Keratinocyte (primary cell): Measurements from ENCODE around the gene AGA.

Experiments
- EZH2 ChIP-seq: IDR thresholded peaks from one replicate; pipeline ENCODE4 v1.6.1; 2012; ENCODE audit warnings: inconsistent platforms, mild to moderate bottlenecking, low read length, moderate library complexity
- TF ChIP-seq, protein P1 (sequence below), 3 experiments: IDR thresholded peaks in 1 of 3; conservative IDR thresholded peaks in 1 of 3; optimal IDR thresholded peaks in 1 of 3; 2 replicates in 2 of 3; 3 replicates in 1 of 3; pipeline versions ENCODE3 to v1.5.1; 2011; ENCODE audit warnings: low read length in 3 of 3, mild to moderate bottlenecking in 3 of 3, moderate library complexity in 2 of 3, control low read depth in 1 of 3, inconsistent platforms in 1 of 3; ENCODE audit not compliant: insufficient read depth in 2 of 3; ENCODE audit errors: extremely low read depth in 1 of 3

- TF ChIP-seq, protein P1, sequence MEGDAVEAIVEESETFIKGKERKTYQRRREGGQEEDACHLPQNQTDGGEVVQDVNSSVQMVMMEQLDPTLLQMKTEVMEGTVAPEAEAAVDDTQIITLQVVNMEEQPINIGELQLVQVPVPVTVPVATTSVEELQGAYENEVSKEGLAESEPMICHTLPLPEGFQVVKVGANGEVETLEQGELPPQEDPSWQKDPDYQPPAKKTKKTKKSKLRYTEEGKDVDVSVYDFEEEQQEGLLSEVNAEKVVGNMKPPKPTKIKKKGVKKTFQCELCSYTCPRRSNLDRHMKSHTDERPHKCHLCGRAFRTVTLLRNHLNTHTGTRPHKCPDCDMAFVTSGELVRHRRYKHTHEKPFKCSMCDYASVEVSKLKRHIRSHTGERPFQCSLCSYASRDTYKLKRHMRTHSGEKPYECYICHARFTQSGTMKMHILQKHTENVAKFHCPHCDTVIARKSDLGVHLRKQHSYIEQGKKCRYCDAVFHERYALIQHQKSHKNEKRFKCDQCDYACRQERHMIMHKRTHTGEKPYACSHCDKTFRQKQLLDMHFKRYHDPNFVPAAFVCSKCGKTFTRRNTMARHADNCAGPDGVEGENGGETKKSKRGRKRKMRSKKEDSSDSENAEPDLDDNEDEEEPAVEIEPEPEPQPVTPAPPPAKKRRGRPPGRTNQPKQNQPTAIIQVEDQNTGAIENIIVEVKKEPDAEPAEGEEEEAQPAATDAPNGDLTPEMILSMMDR (optimal IDR thresholded peaks at IDR 0.05 in 1 of 3, IDR thresholded peaks at IDR 0.05 in 1 of 3, conservative IDR thresholded peaks at IDR 0.05 in 1 of 3; ENCODE audit: extremely low read depth in 1 of 3, insufficient read depth in 2 of 3, low read length in 3 of 3): no peak
- TF ChIP-seq EZH2: no peak
These were observed 22.8 kb downstream of the AGA start for GRCh38 chr4:177419434-177419833.
